ENCODE results near the gene RHBDD3. TPM values are rescaled to one million over a fixed set of nuclear protein-coding genes. Genes with fewer than 3 reads are reported as not detected.

Gene RHBDD3
- total and polyA plus RNA-seq, 2 of the 8 experiments (the other 6 are each of a cell fraction or from before 2014, with no cell fraction given): 72.1 to 117 TPM

DNA sequence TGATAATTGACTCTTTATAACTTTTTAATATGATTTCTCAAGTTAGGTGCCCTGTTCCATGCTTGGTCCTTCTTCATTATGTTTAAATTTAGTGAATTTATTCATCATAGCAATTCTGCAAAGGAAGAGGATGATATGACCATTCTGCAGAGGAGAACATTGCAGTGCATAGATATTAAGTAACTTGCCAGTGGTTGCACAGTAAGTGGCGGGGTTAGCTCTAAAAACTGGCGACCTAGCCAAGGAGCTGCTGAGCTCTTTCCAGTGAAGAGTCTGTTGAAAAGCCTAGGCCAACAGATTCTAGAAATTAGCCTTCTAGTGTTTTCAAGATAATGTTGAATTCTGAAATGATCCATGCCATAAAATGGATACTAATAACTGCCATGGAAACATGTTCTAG is 4.8 kb upstream of the RHBDD3 start:
- Histone ChIP-seq H4K20me1 (replicated peaks in 1 of 2; ENCODE audit: control insufficient read depth in 1 of 2, insufficient read depth in 2 of 2, low read length in 2 of 2) (peaks cover 44 to 50% of the 10 kb centered on the region in 2 experiments), H2BK5ac (ENCODE audit: low read depth, low read length) (no peak overlapping the region), H3K18ac (ENCODE audit: extremely low read depth, low read length) (no peak overlapping the region), H3K9me3 (ENCODE audit: insufficient read depth in 2 of 2, low read depth in 1 of 2, low read length in 1 of 2) (no peaks in the 10 kb centered on the region), H4K5ac (ENCODE audit: insufficient read length, low read depth, low read length) (no peak overlapping the region), H2AFZ (ENCODE audit: low read length) (no peak overlapping the region), H3K27me3 (replicated peaks in 1 of 4; ENCODE audit: control insufficient read depth in 3 of 4, extremely low read depth in 1 of 4, insufficient read depth in 3 of 4, low read length in 3 of 4) (no peaks in the 10 kb centered on the region), H3K79me2 (ENCODE audit: control insufficient read depth in 1 of 2, insufficient read depth in 2 of 2, low read length in 2 of 2) (peaks cover 52 to 95% of the 10 kb centered on the region in 2 experiments), H3K36me3 (ENCODE audit: control insufficient read depth in 2 of 4, insufficient read depth in 4 of 4, low read length in 3 of 4) (peaks cover 43 to 81% (median 59%) of the 10 kb centered on the region in 4 experiments), H4K91ac (replicated peaks; ENCODE audit: insufficient read length, low read length) (no peak overlapping the region), H3K23me2 (ENCODE audit: low read depth, low read length) (peaks cover 7% of the 10 kb centered on the region), H3K27ac (ENCODE audit: low read depth, low read length) (no peak overlapping the region), H3K23ac (ENCODE audit: insufficient read length) (no peak overlapping the region), H2AK5ac (ENCODE audit: low read depth, low read length) (no peak overlapping the region), H2BK15ac (ENCODE audit: low read length) (no peak overlapping the region), H2BK120ac (replicated peaks; ENCODE audit: low read depth, low read length) (no peak overlapping the region), H4K8ac (ENCODE audit: extremely low read depth, insufficient read depth, low read length) (no peak overlapping the region), H3K4me1 (replicated peaks in 1 of 4; ENCODE audit: control insufficient read depth in 3 of 4, insufficient read depth in 4 of 4, low read length in 3 of 4) (peaks cover 2 to 9% (median 5%) of the 10 kb centered on the region in 4 experiments; a peak in 5 of 7 replicates), H2BK12ac (ENCODE audit: low read depth, low read length) (no peak overlapping the region), H3K4me2 (ENCODE audit: insufficient read depth in 1 of 2, low read depth in 2 of 2, low read length in 2 of 2) (no peak overlapping the region; a peak in 1 of 4 replicates), H3K9ac (replicated peaks in 1 of 4; ENCODE audit: extremely low read depth in 1 of 4, low read depth in 3 of 4, low read length in 3 of 4) (no peak overlapping the region), H3K4ac (replicated peaks; ENCODE audit: insufficient read length, low read depth, low read length) (no peak overlapping the region), H3K79me1 (ENCODE audit: low read depth, low read length) (peaks cover 5% of the 10 kb centered on the region), H3K4me3 (ENCODE audit: extremely low read depth in 1 of 4, insufficient read depth in 2 of 4, low read depth in 3 of 4, low read length in 4 of 4) (no peak overlapping the region), H2BK20ac (ENCODE audit: low read length) (no peak overlapping the region), H3K14ac (ENCODE audit: insufficient read length) (no peak overlapping the region), H3K56ac (replicated peaks; ENCODE audit: insufficient read length, low read depth, low read length) (no peak overlapping the region)
- FAIRE-seq (no peak), DNase-seq (ENCODE audit: low read depth in 1 of 2, low spot score in 2 of 2) (no peak)
- TF ChIP-seq EGR1 (IDR thresholded peaks at IDR 0.05; ENCODE audit: borderline replicate concordance, low read depth, low read length): no peak
- no peak for TF ChIP-seq CHD1 (IDR thresholded peaks at IDR 0.05; ENCODE audit: low read depth, low read length)
- no peak for TF ChIP-seq RAD21 (IDR thresholded peaks at IDR 0.05 in 1 of 2, conservative IDR thresholded peaks at IDR 0.05 in 1 of 2; ENCODE audit: low read depth in 2 of 2, low read length in 2 of 2)
- TF ChIP-seq PHF8 (conservative IDR thresholded peaks at IDR 0.05; ENCODE audit: low read depth, low read length): no peak
- TF ChIP-seq SUZ12 (IDR thresholded peaks at IDR 0.05; ENCODE audit: low read length): no peak
- TF ChIP-seq RNF2 (IDR thresholded peaks at IDR 0.05; ENCODE audit: borderline replicate concordance, low read depth, low read length, missing control alignments, poor library complexity, severe bottlenecking): no peak
- ChIA-PET CTCF (ENCODE audit: partially characterized antibody) (interaction anchor here (1.2 to 1.3 kb wide), 2 partner anchors 25 to 70 kb away, joined by 3 to 5 read pairs; no protein-coding TSS in a partner anchor), POLR2A (ENCODE audit: partially characterized antibody) (interaction anchor here (1.1 to 21.4 kb wide), 7 partner anchors 10 to 65 kb away, joined by 4 to 436 read pairs (median 8); partner anchors contain the start of gene GAS2L1)
- 96% methylated on average over 2 of the region's 2 CpGs; no CpG with 5 or more reads in 1 of the 2 experiments for WGBS, 2 experiments (ENCODE audit: extremely low coverage in 1 of 2, insufficient coverage in 1 of 2, insufficient read length in 1 of 2, insufficient replicate concordance in 2 of 2, low coverage in 1 of 2, low lambda C conversion rate in 2 of 2, missing lambda C conversion rate in 1 of 2)
